ENCODE data around the gene ADCY2.

- no peak for TF ChIP-seq CTCF (CRISPR knock-in tag; IDR thresholded peaks at IDR 0.05)
- no peak for TF ChIP-seq PRMT3 (CRISPR knock-in tag; IDR thresholded peaks at IDR 0.05; ENCODE audit: borderline replicate concordance, low read depth)
- TF ChIP-seq TCF7 (IDR thresholded peaks at IDR 0.05; ENCODE audit: low read depth), result no peak
- no peak for TF ChIP-seq SALL2 (CRISPR knock-in tag; IDR thresholded peaks at IDR 0.05)
- no peak for TF ChIP-seq TCF12 (IDR thresholded peaks at IDR 0.05)
- TF ChIP-seq TCF12 (CRISPR knock-in tag; IDR thresholded peaks at IDR 0.05), result no peak
- no peak for TF ChIP-seq ARID5B (CRISPR knock-in tag; IDR thresholded peaks at IDR 0.05)
- no peak for TF ChIP-seq ZSCAN5A (CRISPR knock-in tag; IDR thresholded peaks at IDR 0.05; ENCODE audit: borderline replicate concordance)
- TF ChIP-seq ATF3 (CRISPR knock-in tag; IDR thresholded peaks at IDR 0.05), result no peak
- TF ChIP-seq NFYC (CRISPR knock-in tag; IDR thresholded peaks at IDR 0.05), result no peak
- no peak for TF ChIP-seq PLRG1 (conservative IDR thresholded peaks at IDR 0.05)
- no peak for TF ChIP-seq NONO (IDR thresholded peaks at IDR 0.05)
- TF ChIP-seq NONO (CRISPR knock-in tag; conservative IDR thresholded peaks at IDR 0.05), result no peak
- TF ChIP-seq ZNF281 (CRISPR knock-in tag; IDR thresholded peaks at IDR 0.05; ENCODE audit: borderline replicate concordance), result no peak
- no peak for TF ChIP-seq ZNF431 (CRISPR knock-in tag; IDR thresholded peaks at IDR 0.05; ENCODE audit: borderline replicate concordance, low read depth)
Observed at GRCh38 chr5:7638456-7638855, 242.5 kb downstream of the ADCY2 start.
